ENCODE measurements around the gene LGALS3BP. TPM values are rescaled to one million over a fixed set of nuclear protein-coding genes. Genes with fewer than 3 reads are reported as not detected.
A peak's percentile ranks its signal among the peaks of the same experiment; 100 is the strongest.

LGALS3BP gene
- total and polyA plus RNA-seq, 2 of the 13 experiments (the other 11 are each of a cell fraction or from before 2014, with no cell fraction given), result 137 to 332 TPM

DNA sequence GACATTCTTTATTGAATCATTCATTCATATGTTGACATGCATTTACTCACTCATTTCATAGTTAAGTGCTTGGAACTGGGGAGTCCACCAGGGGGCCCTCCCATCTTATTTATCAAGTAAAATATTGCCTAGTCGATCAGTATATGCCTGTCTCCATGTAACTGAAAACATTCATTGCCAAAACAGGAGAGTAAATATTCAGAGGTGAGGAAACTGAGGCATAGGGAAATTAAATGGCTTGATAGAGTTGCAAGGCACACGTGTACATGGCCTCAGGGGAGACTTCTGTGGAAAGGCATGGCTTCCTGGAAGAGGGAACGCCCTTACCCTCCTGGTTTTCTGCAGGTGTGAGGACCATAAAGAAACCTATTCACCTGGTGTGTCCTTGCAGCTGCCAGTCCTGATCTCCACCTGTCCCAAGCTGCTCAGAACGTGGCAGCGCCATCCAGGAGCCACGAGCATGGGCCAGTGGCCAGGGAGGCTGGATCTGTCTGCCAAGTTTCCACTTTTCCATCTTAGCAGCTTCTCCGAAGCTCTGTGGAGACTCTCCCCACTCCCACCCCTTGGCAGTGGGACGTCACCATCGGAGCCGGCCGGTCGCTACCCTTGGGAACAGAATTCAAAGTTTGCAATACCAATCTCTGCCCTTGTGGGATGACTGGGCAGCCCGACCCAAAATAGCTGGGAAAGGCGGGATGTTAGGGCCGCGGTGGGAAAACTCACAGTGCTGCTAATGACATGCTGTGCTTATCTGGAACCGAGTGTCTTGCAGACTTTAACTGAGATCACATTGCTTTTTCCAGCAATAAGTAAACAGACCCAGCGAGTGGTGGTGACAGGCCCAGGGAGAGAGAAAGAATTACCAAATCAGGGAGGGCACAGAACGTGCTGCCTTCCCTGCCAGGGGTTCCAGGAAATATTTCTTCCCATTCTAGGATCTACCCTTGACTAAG lies 40.2 kb upstream of the LGALS3BP start (continued):
- TF ChIP-seq, protein P1, sequence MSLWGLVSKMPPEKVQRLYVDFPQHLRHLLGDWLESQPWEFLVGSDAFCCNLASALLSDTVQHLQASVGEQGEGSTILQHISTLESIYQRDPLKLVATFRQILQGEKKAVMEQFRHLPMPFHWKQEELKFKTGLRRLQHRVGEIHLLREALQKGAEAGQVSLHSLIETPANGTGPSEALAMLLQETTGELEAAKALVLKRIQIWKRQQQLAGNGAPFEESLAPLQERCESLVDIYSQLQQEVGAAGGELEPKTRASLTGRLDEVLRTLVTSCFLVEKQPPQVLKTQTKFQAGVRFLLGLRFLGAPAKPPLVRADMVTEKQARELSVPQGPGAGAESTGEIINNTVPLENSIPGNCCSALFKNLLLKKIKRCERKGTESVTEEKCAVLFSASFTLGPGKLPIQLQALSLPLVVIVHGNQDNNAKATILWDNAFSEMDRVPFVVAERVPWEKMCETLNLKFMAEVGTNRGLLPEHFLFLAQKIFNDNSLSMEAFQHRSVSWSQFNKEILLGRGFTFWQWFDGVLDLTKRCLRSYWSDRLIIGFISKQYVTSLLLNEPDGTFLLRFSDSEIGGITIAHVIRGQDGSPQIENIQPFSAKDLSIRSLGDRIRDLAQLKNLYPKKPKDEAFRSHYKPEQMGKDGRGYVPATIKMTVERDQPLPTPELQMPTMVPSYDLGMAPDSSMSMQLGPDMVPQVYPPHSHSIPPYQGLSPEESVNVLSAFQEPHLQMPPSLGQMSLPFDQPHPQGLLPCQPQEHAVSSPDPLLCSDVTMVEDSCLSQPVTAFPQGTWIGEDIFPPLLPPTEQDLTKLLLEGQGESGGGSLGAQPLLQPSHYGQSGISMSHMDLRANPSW (CRISPR knock-in tag; IDR thresholded peaks at IDR 0.05; ENCODE audit: borderline replicate concordance), result 0 out of 2 replicates have a peak, but pooled peaks have one; percentile 2
- TF ChIP-seq ZNF619 (CRISPR knock-in tag; IDR thresholded peaks at IDR 0.05) (0 out of 2 replicates have a peak, but pooled peaks have one; percentile 42), EED (CRISPR knock-in tag; IDR thresholded peaks at IDR 0.05) (0 out of 2 replicates have a peak, but pooled peaks have one; percentile 64), ZNF24 (IDR thresholded peaks at IDR 0.05) (peak; percentile 95), BORCS8-MEF2B (CRISPR knock-in tag; IDR thresholded peaks at IDR 0.05) (no peak), NFE2 (CRISPR knock-in tag; IDR thresholded peaks at IDR 0.05) (no peak)
- TF ChIP-seq, protein P2, sequence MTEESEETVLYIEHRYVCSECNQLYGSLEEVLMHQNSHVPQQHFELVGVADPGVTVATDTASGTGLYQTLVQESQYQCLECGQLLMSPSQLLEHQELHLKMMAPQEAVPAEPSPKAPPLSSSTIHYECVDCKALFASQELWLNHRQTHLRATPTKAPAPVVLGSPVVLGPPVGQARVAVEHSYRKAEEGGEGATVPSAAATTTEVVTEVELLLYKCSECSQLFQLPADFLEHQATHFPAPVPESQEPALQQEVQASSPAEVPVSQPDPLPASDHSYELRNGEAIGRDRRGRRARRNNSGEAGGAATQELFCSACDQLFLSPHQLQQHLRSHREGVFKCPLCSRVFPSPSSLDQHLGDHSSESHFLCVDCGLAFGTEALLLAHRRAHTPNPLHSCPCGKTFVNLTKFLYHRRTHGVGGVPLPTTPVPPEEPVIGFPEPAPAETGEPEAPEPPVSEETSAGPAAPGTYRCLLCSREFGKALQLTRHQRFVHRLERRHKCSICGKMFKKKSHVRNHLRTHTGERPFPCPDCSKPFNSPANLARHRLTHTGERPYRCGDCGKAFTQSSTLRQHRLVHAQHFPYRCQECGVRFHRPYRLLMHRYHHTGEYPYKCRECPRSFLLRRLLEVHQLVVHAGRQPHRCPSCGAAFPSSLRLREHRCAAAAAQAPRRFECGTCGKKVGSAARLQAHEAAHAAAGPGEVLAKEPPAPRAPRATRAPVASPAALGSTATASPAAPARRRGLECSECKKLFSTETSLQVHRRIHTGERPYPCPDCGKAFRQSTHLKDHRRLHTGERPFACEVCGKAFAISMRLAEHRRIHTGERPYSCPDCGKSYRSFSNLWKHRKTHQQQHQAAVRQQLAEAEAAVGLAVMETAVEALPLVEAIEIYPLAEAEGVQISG (CRISPR knock-in tag; IDR thresholded peaks at IDR 0.05), result no peak

Data from HepG2 (cell line).